Hepatocyte (in vitro differentiated cells): ENCODE measurements around the gene PCDHB14. TPM values are rescaled to one million over a fixed set of nuclear protein-coding genes. Genes with fewer than 3 reads are reported as not detected.
"Not testable (repeated sequence)": the region's sequence is repeated elsewhere in the genome, so short reads cannot be mapped to it uniquely, and the experiment has no call there.

Experiments
- DNase-seq: peaks from one replicate; pipeline ENCODE4 v3.0.0-alpha.2; 2016; ENCODE audit warnings: low spot score
- H2AFZ ChIP-seq: fragments of 200-600 bp; sonication (generic); 2 replicates; pipeline ENCODE4 v1.6.0; 2016; ENCODE audit warnings: antibody characterized with exemption, mild to moderate bottlenecking
- H3K27ac ChIP-seq: fragments of 200-600 bp; sonication (generic); 2 replicates; pipeline ENCODE4 v1.5.1; 2016; ENCODE audit warnings: mild to moderate bottlenecking
- H3K27me3 ChIP-seq: fragments of 200-600 bp; sonication (generic); 2 replicates; pipeline ENCODE4 v1.6.1; 2016
- H3K36me3 ChIP-seq: fragments of 200-600 bp; sonication (generic); replicated peaks from 2 replicates; pipeline ENCODE4 v1.5.1; 2016; ENCODE audit warnings: low read depth; ENCODE audit not compliant: insufficient read depth
- H3K4me1 ChIP-seq: fragments of 200-600 bp; sonication (generic); 2 replicates; pipeline ENCODE4 v1.5.1; 2016; ENCODE audit warnings: mild to moderate bottlenecking, moderate library complexity; ENCODE audit not compliant: insufficient read depth
- H3K4me2 ChIP-seq: fragments of 200-600 bp; sonication (generic); 2 replicates; pipeline ENCODE4 v1.6.0; 2016
- H3K4me3 ChIP-seq: fragments of 200-600 bp; sonication (generic); 2 replicates; pipeline ENCODE4 v1.5.1; 2016; ENCODE audit warnings: mild to moderate bottlenecking
- H3K79me2 ChIP-seq: fragments of 200-600 bp; sonication (generic); 2 replicates; pipeline ENCODE4 v1.6.0; 2017; ENCODE audit warnings: mild to moderate bottlenecking
- H3K9me2 ChIP-seq: fragments of 200-600 bp; sonication (generic); replicated peaks from 2 replicates; pipeline ENCODE4 v1.6.0; 2017; ENCODE audit warnings: mild to moderate bottlenecking; ENCODE audit not compliant: insufficient read depth
- H3K9me3 ChIP-seq: fragments of 200-600 bp; sonication (generic); 2 replicates; pipeline ENCODE4 v1.5.1; 2016; ENCODE audit warnings: low read depth, mild to moderate bottlenecking
- H4K20me1 ChIP-seq: fragments of 200-600 bp; sonication (generic); 2 replicates; pipeline ENCODE4 v1.6.0; 2016; ENCODE audit warnings: mild to moderate bottlenecking; ENCODE audit not compliant: insufficient read depth, poor library complexity, severe bottlenecking
- CTCF ChIP-seq: fragments of 200-600 bp; sonication (generic); IDR thresholded peaks from 2 replicates; pipeline ENCODE4 v1.5.1; 2016; ENCODE audit warnings: antibody characterized with exemption, mild to moderate bottlenecking; ENCODE audit not compliant: poor library complexity
- EZH2 ChIP-seq: fragments of 200-600 bp; sonication (generic); IDR thresholded peaks from 2 replicates; pipeline ENCODE4 v1.6.1; 2016; ENCODE audit warnings: antibody characterized with exemption, mild to moderate bottlenecking, borderline replicate concordance
- EZH2phosphoT487 ChIP-seq: fragments of 200-600 bp; sonication (generic); IDR thresholded peaks from one replicate; pipeline ENCODE4 v1.6.1; 2018; ENCODE audit warnings: antibody characterized with exemption, mild to moderate bottlenecking, low read depth, moderate library complexity; ENCODE audit not compliant: unreplicated experiment, severe bottlenecking
- WGBS: methylation state at CpG from one replicate; pipeline ENCODE4 v1.1.6; 2016; ENCODE audit warnings: low lambda C conversion rate; ENCODE audit errors: missing lambda C conversion rate; 5-methylcytosine and 5-hydroxymethylcytosine counted together
- polyA plus RNA-seq: library from polyadenylated mRNA; unstranded; fragments of >200 nt; fragmentation: Nextera tagmentation; extraction: Ambion mirVana; gene quantifications from 2 replicates; pipeline ENCODE4 v1.2.1, GENCODE V29; 2016
- total RNA-seq: library from RNA; depleted of rRNA; stranded (reverse); fragments of >200 nt; gene quantifications from 2 replicates; pipeline ENCODE4 v1.2.3, GENCODE V29; 2014

The PCDHB14 gene
- total and polyA plus RNA-seq, 2 experiments from 2014 or later, result 3.0 to 4.3 TPM

GRCh38 chr5:141241496-141241895, 18.4 kb downstream of the PCDHB14 start:
- Histone ChIP-seq H3K4me2 (no peak overlapping the region), H3K9me2 (no peaks in the 10 kb centered on the region), H3K9me3 (peaks cover 40% of the 10 kb centered on the region), H3K36me3 (no peaks in the 10 kb centered on the region), H3K79me2 (no peaks in the 10 kb centered on the region), H3K4me3 (no peak overlapping the region), H4K20me1 (no peaks in the 10 kb centered on the region), H2AFZ (no peak overlapping the region), H3K4me1 (no peaks in the 10 kb centered on the region), H3K27ac (no peak overlapping the region), H3K27me3 (no peaks in the 10 kb centered on the region)
- DNase-seq, result no peak
- TF ChIP-seq EZH2phosphoT487 (no peak), EZH2 (no peak)
- 99% methylated on average over 42 of the region's 43 CpGs for WGBS

- TF ChIP-seq CTCF (peak; percentile 20), EZH2phosphoT487 (no peak), EZH2 (no peak)
- no peaks in the 10 kb centered on the region for H4K20me1 ChIP-seq
- H3K4me3 ChIP-seq, result no peak within 1 kb of the TSS
- H3K27me3 ChIP-seq, result no peaks in the 10 kb centered on the region
- WGBS, result 33% methylated on average over 16 of the region's 16 CpGs
- H2AFZ ChIP-seq, result no peak within 1 kb of the TSS
- H3K4me1 ChIP-seq, result no peaks in the 10 kb centered on the region
- H3K9me3 ChIP-seq, result peaks cover 41% of the 10 kb centered on the region
- no peak for DNase-seq
- H3K4me2 ChIP-seq, result no peak within 1 kb of the TSS
- H3K27ac ChIP-seq, result no peak within 1 kb of the TSS
- no peaks in the 10 kb centered on the region for H3K79me2 ChIP-seq
- no peaks in the 10 kb centered on the region for H3K9me2 ChIP-seq
- H3K36me3 ChIP-seq, result no peaks in the 10 kb centered on the region
Measured at GRCh38 chr5:141245250-141245717, 22.1 kb downstream of the PCDHB14 start, which contains the start of gene PCDHB15. Gene PCDHB15 (plus strand): TSS chr5:141245395. CDS start chr5:141245579, 184 bp downstream.

GRCh38 chr5:141246971-141247370, 23.8 kb downstream of the PCDHB14 start:
- H3K27ac ChIP-seq, H3K4me1 ChIP-seq, H3K4me2 ChIP-seq, DNase-seq, H3K27me3 ChIP-seq, H4K20me1 ChIP-seq, H3K36me3 ChIP-seq, H2AFZ ChIP-seq, H3K9me2 ChIP-seq, H3K79me2 ChIP-seq, H3K4me3 ChIP-seq: not testable (repeated sequence)
- H3K9me3 ChIP-seq, result peaks cover 49% of the 10 kb centered on the region
- 98% methylated on average over 27 of the region's 42 CpGs for WGBS

GRCh38 chr5:141247434-141247833, 24.3 kb downstream of the PCDHB14 start:
- H3K9me3 ChIP-seq, result peaks cover 50% of the 10 kb centered on the region

GRCh38 chr5:141250576-141250975, 27.4 kb downstream of the PCDHB14 start:
- Histone ChIP-seq H3K9me3 (peaks cover 60% of the 10 kb centered on the region), H3K9me2 (no peaks in the 10 kb centered on the region), H3K36me3 (no peaks in the 10 kb centered on the region), H3K4me2 (no peak overlapping the region), H2AFZ (no peak overlapping the region), H3K27ac (no peak overlapping the region), H3K79me2 (no peaks in the 10 kb centered on the region), H3K4me3 (no peak overlapping the region), H3K27me3 (no peaks in the 10 kb centered on the region), H3K4me1 (no peaks in the 10 kb centered on the region), H4K20me1 (no peaks in the 10 kb centered on the region)
- DNase-seq, result no peak
- TF ChIP-seq CTCF (no peak), EZH2phosphoT487 (no peak), EZH2 (no peak)

More at GRCh38 chr5:141247434-141247833, 24.3 kb downstream of the PCDHB14 start:
- H4K20me1 ChIP-seq, H3K9me2 ChIP-seq, H3K27ac ChIP-seq, DNase-seq, H2AFZ ChIP-seq, H3K4me1 ChIP-seq, H3K4me2 ChIP-seq, H3K27me3 ChIP-seq, H3K4me3 ChIP-seq, H3K79me2 ChIP-seq, H3K36me3 ChIP-seq: not testable (repeated sequence)
- WGBS, result 99% methylated on average over 29 of the region's 34 CpGs
